K562 (cell line): ENCODE measurements around the gene TNFRSF6B. TPM values are rescaled to one million over a fixed set of nuclear protein-coding genes. Genes with fewer than 3 reads are reported as not detected.
A peak's percentile ranks its signal among the peaks of the same experiment; 100 is the strongest.

ENCODE experiments used
- BDP1 ChIP-seq: IDR thresholded peaks from 3 replicates; pipeline ENCODE4 v1.6.1; 2011; ENCODE audit not compliant: insufficient read length, insufficient read depth
- FIP1L1 ChIP-seq: fragments of 200-400 bp; formaldehyde crosslinking; IDR thresholded peaks from 2 replicates; pipeline ENCODE4 v1.6.1; 2018; ENCODE audit warnings: mild to moderate bottlenecking, low read depth, low read length; ENCODE audit not compliant: poor library complexity, severe bottlenecking
- GATAD2A ChIP-seq: fragments of 450-650 bp; IDR thresholded peaks from 2 replicates; pipeline ENCODE4 v1.6.1; 2017
- HMG20A ChIP-seq: fragments of 450-650 bp; formaldehyde crosslinking; conservative IDR thresholded peaks from 2 replicates; pipeline ENCODE4 v1.4.0; 2020; ENCODE audit warnings: mild to moderate bottlenecking, mixed read lengths
- NONO ChIP-seq, 2 experiments: fragments of 200-400 bp in 1 of 2; fragments of 450-650 bp in 1 of 2; formaldehyde crosslinking in 1 of 2; IDR thresholded peaks; 2 replicates each; pipeline ENCODE4 v1.6.1; 2017; ENCODE audit warnings: low read depth in 2 of 2, mild to moderate bottlenecking in 2 of 2, moderate library complexity in 2 of 2, low read length in 1 of 2
- PHF21A ChIP-seq: fragments of 450-650 bp; IDR thresholded peaks from 2 replicates; pipeline ENCODE4 v1.6.1; 2017; ENCODE audit warnings: low read depth, borderline replicate concordance
- SMARCE1 ChIP-seq: fragments of 450-650 bp; IDR thresholded peaks from 2 replicates; pipeline ENCODE4 v1.7.1; 2016; ENCODE audit warnings: mild to moderate bottlenecking
- SNRNP70 ChIP-seq: fragments of 200-400 bp; formaldehyde crosslinking; optimal IDR thresholded peaks from 2 replicates; pipeline ENCODE3; 2017; ENCODE audit warnings: low read depth, low read length
- SRF ChIP-seq, 2 experiments: fragments of 250-450, 450-650 bp in 1 of 2; sonication (Bioruptor Pico) in 1 of 2; sonication (generic) in 1 of 2; formaldehyde crosslinking; IDR thresholded peaks; 2 replicates each; pipeline versions ENCODE4 v1.5.0 to v1.5.1; 2020 to 2022; ENCODE audit warnings: mild to moderate bottlenecking in 1 of 2, missing genetic modification reagents in 1 of 2
- ZKSCAN1 ChIP-seq: fragments of 150-350 bp; IDR thresholded peaks from 2 replicates; pipeline ENCODE4 v1.6.1; 2016; ENCODE audit warnings: low read depth, low read length
- ZNF253 ChIP-seq: fragments of 250-450 bp; sonication (Bioruptor Pico); conservative IDR thresholded peaks from 2 replicates; pipeline ENCODE4 v1.6.1; 2021; ENCODE audit warnings: mild to moderate bottlenecking
- ZNF766 ChIP-seq: fragments of 200-800 bp; sonication (Bioruptor generic); conservative IDR thresholded peaks from 2 replicates; pipeline ENCODE4 v1.6.1; 2016; ENCODE audit warnings: missing genetic modification characterization, missing compliant biosample characterization
- polyA plus RNA-seq, 8 experiments: library from polyadenylated mRNA; depleted of rRNA in 4 of 8; stranded (reverse) in 5 of 8; unstranded in 3 of 8; fragments of >200 nt; fragmentation: Nextera tagmentation in 2 of 8; fragmentation: Illumina TruSeq in 1 of 8; extraction: Ambion mirVana in 2 of 8; extraction: Trizol in 1 of 8; gene quantifications; 2 replicates each; pipeline versions ENCODE4 v1.2.1 to v1.2.3, GENCODE V29; 2011 to 2014; ENCODE audit warnings: inconsistent platforms in 1 of 8, missing spikeins in 1 of 8
- total RNA-seq, 7 experiments: library from RNA; depleted of rRNA in 6 of 7; stranded (reverse); fragments of >200 nt in 6 of 7; fragmentation: Illumina TruSeq in 2 of 7; extraction: Trizol in 2 of 7; gene quantifications; 2 replicates each; pipeline versions ENCODE4 v1.2.1 to v1.2.3, GENCODE V29; 2011 to 2021; ENCODE audit warnings: low replicate concordance in 1 of 7
- TF ChIP-seq, protein P1 (sequence below): fragments of 450-650 bp; IDR thresholded peaks from 2 replicates; pipeline ENCODE4 v1.7.1; 2018; ENCODE audit warnings: mild to moderate bottlenecking, low read depth; ENCODE audit not compliant: partially characterized antibody
- TF ChIP-seq, protein P2 (sequence below): sonication (generic); formaldehyde crosslinking; IDR thresholded peaks from 2 replicates; pipeline ENCODE4 v1.8.0; 2022; ENCODE audit warnings: missing genetic modification reagents, mild to moderate bottlenecking, moderate library complexity, borderline replicate concordance
- TF ChIP-seq, protein P3 (sequence below), 2 experiments: fragments of 450-650 bp; IDR thresholded peaks; 2 replicates each; pipeline ENCODE4 v1.6.1; 2018; ENCODE audit warnings: mild to moderate bottlenecking in 2 of 2, low read depth in 1 of 2; ENCODE audit not compliant: partially characterized antibody in 2 of 2
- TF ChIP-seq, protein P4 (sequence below): sonication (generic); formaldehyde crosslinking; IDR thresholded peaks from 2 replicates; pipeline ENCODE4 v1.8.0; 2022; ENCODE audit warnings: mild to moderate bottlenecking, missing genetic modification reagents, borderline replicate concordance

Gene TNFRSF6B
- total and polyA plus RNA-seq, 9 of the 15 experiments (the other 6 are each of a cell fraction or from before 2014, with no cell fraction given): 0.10 to 3.5 (median 0.32) TPM; not detected in 6

DNA sequence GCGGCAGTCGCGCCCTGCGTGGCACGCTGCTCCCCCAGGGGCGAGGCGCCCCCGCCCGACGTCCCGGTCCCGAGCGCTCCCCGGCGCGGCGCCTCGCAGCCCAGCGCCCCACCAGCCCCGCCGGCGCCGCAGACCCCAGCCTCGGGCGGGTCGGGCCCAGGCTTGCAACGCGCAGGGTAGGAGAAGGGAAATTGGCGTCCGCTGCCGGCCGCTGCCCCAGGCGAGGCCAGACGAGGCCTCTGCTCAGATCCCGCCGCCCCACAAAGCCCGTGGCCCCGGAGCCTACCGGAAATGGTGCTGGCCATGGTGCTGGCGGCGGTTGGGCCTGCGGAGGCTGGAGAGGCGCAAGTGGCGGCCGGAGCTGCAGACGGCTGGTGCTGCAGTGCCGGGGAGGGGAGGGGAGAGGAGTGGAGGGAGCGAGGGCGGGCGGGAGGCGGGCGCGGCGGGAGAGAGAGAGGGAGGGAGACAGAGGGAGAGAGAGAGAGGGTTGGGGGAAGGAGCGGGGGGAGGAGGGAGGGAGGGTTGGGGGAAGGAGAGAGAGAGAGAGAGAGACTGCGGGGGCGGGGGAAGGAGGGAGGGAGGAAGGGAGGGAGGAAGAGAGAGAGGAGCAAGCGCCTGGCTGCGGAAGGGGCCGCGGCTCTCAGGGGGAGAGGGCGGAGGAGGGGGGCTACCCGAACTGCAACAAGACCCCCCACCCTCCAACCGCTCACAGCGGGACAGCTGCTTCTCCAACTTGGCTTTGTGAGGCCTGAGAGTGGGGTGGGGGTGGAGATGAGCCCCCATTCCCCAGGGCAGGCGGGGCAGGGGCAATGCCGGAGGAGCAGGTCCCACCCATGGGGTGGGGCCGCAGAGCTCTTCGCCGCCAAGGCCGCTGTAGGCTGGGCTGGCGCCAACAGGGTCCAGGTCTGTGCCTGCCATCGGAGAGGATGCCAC is 43.1 kb upstream of the TNFRSF6B start, which contains the start of gene STMN3 (continued):
- no peak; the same call in 1 of the 2 replicates for TF ChIP-seq PHF21A
- TF ChIP-seq ZNF253 (CRISPR knock-in tag): no peak
- TF ChIP-seq, protein P1, sequence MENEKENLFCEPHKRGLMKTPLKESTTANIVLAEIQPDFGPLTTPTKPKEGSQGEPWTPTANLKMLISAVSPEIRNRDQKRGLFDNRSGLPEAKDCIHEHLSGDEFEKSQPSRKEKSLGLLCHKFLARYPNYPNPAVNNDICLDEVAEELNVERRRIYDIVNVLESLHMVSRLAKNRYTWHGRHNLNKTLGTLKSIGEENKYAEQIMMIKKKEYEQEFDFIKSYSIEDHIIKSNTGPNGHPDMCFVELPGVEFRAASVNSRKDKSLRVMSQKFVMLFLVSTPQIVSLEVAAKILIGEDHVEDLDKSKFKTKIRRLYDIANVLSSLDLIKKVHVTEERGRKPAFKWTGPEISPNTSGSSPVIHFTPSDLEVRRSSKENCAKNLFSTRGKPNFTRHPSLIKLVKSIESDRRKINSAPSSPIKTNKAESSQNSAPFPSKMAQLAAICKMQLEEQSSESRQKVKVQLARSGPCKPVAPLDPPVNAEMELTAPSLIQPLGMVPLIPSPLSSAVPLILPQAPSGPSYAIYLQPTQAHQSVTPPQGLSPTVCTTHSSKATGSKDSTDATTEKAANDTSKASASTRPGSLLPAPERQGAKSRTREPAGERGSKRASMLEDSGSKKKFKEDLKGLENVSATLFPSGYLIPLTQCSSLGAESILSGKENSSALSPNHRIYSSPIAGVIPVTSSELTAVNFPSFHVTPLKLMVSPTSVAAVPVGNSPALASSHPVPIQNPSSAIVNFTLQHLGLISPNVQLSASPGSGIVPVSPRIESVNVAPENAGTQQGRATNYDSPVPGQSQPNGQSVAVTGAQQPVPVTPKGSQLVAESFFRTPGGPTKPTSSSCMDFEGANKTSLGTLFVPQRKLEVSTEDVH: no peak
- TF ChIP-seq SMARCE1: no peak
- TF ChIP-seq, protein P2, sequence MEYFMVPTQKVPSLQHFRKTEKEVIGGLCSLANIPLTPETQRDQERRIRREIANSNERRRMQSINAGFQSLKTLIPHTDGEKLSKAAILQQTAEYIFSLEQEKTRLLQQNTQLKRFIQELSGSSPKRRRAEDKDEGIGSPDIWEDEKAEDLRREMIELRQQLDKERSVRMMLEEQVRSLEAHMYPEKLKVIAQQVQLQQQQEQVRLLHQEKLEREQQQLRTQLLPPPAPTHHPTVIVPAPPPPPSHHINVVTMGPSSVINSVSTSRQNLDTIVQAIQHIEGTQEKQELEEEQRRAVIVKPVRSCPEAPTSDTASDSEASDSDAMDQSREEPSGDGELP: peak; percentile 93
- TF ChIP-seq, protein P3, sequence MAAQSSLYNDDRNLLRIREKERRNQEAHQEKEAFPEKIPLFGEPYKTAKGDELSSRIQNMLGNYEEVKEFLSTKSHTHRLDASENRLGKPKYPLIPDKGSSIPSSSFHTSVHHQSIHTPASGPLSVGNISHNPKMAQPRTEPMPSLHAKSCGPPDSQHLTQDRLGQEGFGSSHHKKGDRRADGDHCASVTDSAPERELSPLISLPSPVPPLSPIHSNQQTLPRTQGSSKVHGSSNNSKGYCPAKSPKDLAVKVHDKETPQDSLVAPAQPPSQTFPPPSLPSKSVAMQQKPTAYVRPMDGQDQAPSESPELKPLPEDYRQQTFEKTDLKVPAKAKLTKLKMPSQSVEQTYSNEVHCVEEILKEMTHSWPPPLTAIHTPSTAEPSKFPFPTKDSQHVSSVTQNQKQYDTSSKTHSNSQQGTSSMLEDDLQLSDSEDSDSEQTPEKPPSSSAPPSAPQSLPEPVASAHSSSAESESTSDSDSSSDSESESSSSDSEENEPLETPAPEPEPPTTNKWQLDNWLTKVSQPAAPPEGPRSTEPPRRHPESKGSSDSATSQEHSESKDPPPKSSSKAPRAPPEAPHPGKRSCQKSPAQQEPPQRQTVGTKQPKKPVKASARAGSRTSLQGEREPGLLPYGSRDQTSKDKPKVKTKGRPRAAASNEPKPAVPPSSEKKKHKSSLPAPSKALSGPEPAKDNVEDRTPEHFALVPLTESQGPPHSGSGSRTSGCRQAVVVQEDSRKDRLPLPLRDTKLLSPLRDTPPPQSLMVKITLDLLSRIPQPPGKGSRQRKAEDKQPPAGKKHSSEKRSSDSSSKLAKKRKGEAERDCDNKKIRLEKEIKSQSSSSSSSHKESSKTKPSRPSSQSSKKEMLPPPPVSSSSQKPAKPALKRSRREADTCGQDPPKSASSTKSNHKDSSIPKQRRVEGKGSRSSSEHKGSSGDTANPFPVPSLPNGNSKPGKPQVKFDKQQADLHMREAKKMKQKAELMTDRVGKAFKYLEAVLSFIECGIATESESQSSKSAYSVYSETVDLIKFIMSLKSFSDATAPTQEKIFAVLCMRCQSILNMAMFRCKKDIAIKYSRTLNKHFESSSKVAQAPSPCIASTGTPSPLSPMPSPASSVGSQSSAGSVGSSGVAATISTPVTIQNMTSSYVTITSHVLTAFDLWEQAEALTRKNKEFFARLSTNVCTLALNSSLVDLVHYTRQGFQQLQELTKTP (IDR thresholded peaks at IDR 0.05; ENCODE audit: low read depth in 1 of 2, partially characterized antibody in 2 of 2): peak in 1 of 2 experiments; percentile 93
- TF ChIP-seq GATAD2A: no peak; the same call in 1 of the 2 replicates
- TF ChIP-seq FIP1L1: peak; percentile 78
- 0 out of 2 replicates have a peak, but pooled peaks have one; percentile 15 for TF ChIP-seq ZKSCAN1
- TF ChIP-seq NONO (IDR thresholded peaks at IDR 0.05; ENCODE audit: low read depth in 2 of 2, low read length in 1 of 2): 0 out of 4 replicates have a peak, but pooled peaks of 1 of the 2 experiments have one; percentile 12
- TF ChIP-seq, protein P4, sequence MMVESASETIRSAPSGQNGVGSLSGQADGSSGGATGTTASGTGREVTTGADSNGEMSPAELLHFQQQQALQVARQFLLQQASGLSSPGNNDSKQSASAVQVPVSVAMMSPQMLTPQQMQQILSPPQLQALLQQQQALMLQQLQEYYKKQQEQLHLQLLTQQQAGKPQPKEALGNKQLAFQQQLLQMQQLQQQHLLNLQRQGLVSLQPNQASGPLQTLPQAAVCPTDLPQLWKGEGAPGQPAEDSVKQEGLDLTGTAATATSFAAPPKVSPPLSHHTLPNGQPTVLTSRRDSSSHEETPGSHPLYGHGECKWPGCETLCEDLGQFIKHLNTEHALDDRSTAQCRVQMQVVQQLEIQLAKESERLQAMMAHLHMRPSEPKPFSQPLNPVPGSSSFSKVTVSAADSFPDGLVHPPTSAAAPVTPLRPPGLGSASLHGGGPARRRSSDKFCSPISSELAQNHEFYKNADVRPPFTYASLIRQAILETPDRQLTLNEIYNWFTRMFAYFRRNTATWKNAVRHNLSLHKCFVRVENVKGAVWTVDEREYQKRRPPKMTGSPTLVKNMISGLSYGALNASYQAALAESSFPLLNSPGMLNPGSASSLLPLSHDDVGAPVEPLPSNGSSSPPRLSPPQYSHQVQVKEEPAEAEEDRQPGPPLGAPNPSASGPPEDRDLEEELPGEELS (CRISPR knock-in tag): peak; percentile 15; the same call in 1 of the 2 replicates
- TF ChIP-seq HMG20A (CRISPR knock-in tag): no peak
- TF ChIP-seq ZNF766 (CRISPR knock-in tag): peak; percentile 83
- TF ChIP-seq SNRNP70: no peak
- peak in 1 of 2 experiments; percentile 86; a peak in 2 of 4 replicates for TF ChIP-seq SRF (CRISPR knock-in tag; IDR thresholded peaks at IDR 0.05)
- TF ChIP-seq BDP1: no peak
